ENCODE data around the gene KCNIP3.

DNA sequence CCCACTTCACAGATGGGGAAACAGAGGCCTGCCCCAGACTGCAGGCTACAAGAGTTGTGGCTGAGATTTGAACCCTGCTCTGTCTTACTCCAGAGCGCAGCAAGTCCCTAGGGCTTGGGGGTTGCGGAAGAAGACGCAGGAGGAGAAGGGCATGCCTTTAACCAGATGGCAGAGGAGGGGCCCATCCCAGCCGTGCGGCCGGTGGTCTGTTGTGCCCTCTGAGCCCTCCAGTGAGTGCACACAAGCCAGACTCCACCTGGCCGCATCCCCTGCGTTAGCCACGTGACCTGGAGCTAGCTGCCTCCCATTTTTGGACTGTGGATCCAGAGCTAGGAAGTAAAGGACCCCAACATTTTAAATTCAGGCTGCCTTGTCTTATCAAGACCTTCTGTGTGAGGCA is 2.8 kb downstream of the KCNIP3 start:
- TF ChIP-seq, protein P1, sequence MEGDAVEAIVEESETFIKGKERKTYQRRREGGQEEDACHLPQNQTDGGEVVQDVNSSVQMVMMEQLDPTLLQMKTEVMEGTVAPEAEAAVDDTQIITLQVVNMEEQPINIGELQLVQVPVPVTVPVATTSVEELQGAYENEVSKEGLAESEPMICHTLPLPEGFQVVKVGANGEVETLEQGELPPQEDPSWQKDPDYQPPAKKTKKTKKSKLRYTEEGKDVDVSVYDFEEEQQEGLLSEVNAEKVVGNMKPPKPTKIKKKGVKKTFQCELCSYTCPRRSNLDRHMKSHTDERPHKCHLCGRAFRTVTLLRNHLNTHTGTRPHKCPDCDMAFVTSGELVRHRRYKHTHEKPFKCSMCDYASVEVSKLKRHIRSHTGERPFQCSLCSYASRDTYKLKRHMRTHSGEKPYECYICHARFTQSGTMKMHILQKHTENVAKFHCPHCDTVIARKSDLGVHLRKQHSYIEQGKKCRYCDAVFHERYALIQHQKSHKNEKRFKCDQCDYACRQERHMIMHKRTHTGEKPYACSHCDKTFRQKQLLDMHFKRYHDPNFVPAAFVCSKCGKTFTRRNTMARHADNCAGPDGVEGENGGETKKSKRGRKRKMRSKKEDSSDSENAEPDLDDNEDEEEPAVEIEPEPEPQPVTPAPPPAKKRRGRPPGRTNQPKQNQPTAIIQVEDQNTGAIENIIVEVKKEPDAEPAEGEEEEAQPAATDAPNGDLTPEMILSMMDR (IDR thresholded peaks at IDR 0.05 in 8 of 11, conservative IDR thresholded peaks at IDR 0.05 in 3 of 11): no peak
- no peak for TF ChIP-seq POLR2A (IDR thresholded peaks at IDR 0.05)
